SK-N-SH treated with all-trans-retinoic acid at 6 μM for 48 hours (cell line): Measurements from ENCODE around the gene VPS11.

Experiments used
- ATAC-seq: fragments of 200-7000 bp; cut with Tn5 transposase; 3 replicates; pipeline ENCODE4 v1.9.1; 2020; ENCODE audit warnings: mild to moderate bottlenecking, moderate library complexity
- ARNTL ChIP-seq: fragments of 450-650 bp; formaldehyde crosslinking; IDR thresholded peaks from 2 replicates; pipeline ENCODE4 v1.5.0; 2020; ENCODE audit warnings: low read depth, mild to moderate bottlenecking, moderate library complexity, borderline replicate concordance
- BACH2 ChIP-seq: fragments of 250-450 bp; sonication (Bioruptor Pico); IDR thresholded peaks from 2 replicates; pipeline ENCODE4 v1.9.0; 2021; ENCODE audit warnings: mild to moderate bottlenecking, borderline replicate concordance
- CSRNP3 ChIP-seq: fragments of 250-450 bp; sonication (Bioruptor Pico); IDR thresholded peaks from 2 replicates; pipeline ENCODE4 v1.5.1; 2021; ENCODE audit warnings: mild to moderate bottlenecking, moderate library complexity
- ESRRG ChIP-seq: fragments of 250-450 bp; sonication (Bioruptor Pico); IDR thresholded peaks from 2 replicates; pipeline ENCODE4 v1.6.1; 2021; ENCODE audit warnings: mild to moderate bottlenecking
- GLIS3 ChIP-seq: fragments of 250-450 bp; sonication (Bioruptor Pico); IDR thresholded peaks from 2 replicates; pipeline ENCODE4 v1.5.0; 2020; ENCODE audit warnings: mild to moderate bottlenecking, moderate library complexity
- ISL1 ChIP-seq: fragments of 250-450 bp; sonication (Bioruptor Pico); IDR thresholded peaks from 2 replicates; pipeline ENCODE4 v2.1.2; 2022; ENCODE audit warnings: mild to moderate bottlenecking, moderate library complexity
- OSR1 ChIP-seq: fragments of 250-450 bp; sonication (Bioruptor Pico); IDR thresholded peaks from 2 replicates; pipeline ENCODE4 v1.8.0; 2022; ENCODE audit warnings: moderate library complexity, mild to moderate bottlenecking, inconsistent platforms
- PATZ1 ChIP-seq: fragments of 250-450 bp; sonication (Bioruptor Pico); IDR thresholded peaks from 2 replicates; pipeline ENCODE4 v1.8.0; 2020; ENCODE audit warnings: mild to moderate bottlenecking, moderate library complexity, borderline replicate concordance
- POU6F1 ChIP-seq: fragments of 250-450 bp; sonication (Bioruptor Pico); IDR thresholded peaks from 2 replicates; pipeline ENCODE4 v1.8.0; 2021; ENCODE audit warnings: low read depth, mild to moderate bottlenecking, moderate library complexity, borderline replicate concordance
- PPARA ChIP-seq: fragments of 250-450 bp; sonication (Bioruptor Pico); IDR thresholded peaks from 2 replicates; pipeline ENCODE4 v1.5.0; 2020; ENCODE audit warnings: mild to moderate bottlenecking, borderline replicate concordance
- RARB ChIP-seq: fragments of 250-450 bp; sonication (Bioruptor Pico); IDR thresholded peaks from 2 replicates; pipeline ENCODE4 v1.8.0; 2021; ENCODE audit warnings: mild to moderate bottlenecking, moderate library complexity
- SNAI2 ChIP-seq: fragments of 250-450 bp; sonication (Bioruptor Pico); IDR thresholded peaks from 2 replicates; pipeline ENCODE4 v1.5.0; 2020; ENCODE audit warnings: mild to moderate bottlenecking, moderate library complexity
- TCF4 ChIP-seq: fragments of 250-450 bp; sonication (Bioruptor Pico); IDR thresholded peaks from 2 replicates; pipeline ENCODE4 v1.8.0; 2021; ENCODE audit warnings: mild to moderate bottlenecking, moderate library complexity, borderline replicate concordance
- TOX ChIP-seq: fragments of 250-450 bp; sonication (Bioruptor Pico); IDR thresholded peaks from 2 replicates; pipeline ENCODE4 v1.8.0; 2021; ENCODE audit warnings: mild to moderate bottlenecking, moderate library complexity, borderline replicate concordance
- TSHZ2 ChIP-seq: fragments of 250-450 bp; sonication (Bioruptor Pico); IDR thresholded peaks from 2 replicates; pipeline ENCODE4 v1.5.0; 2020; ENCODE audit warnings: mild to moderate bottlenecking, moderate library complexity
- ZC3H10 ChIP-seq: fragments of 250-450 bp; sonication (Bioruptor Pico); IDR thresholded peaks from 2 replicates; pipeline ENCODE4 v1.5.1; 2021; ENCODE audit warnings: mild to moderate bottlenecking, moderate library complexity
- ZFP3 ChIP-seq: fragments of 250-450 bp; sonication (Bioruptor Pico); IDR thresholded peaks from 2 replicates; pipeline ENCODE4 v1.5.0; 2020; ENCODE audit warnings: mild to moderate bottlenecking, moderate library complexity
- ZFP30 ChIP-seq: fragments of 450-650 bp; formaldehyde crosslinking; IDR thresholded peaks from 2 replicates; pipeline ENCODE4 v1.5.0; 2022; ENCODE audit warnings: mild to moderate bottlenecking, moderate library complexity
- ZNF565 ChIP-seq: fragments of 450-650 bp; formaldehyde crosslinking; conservative IDR thresholded peaks from 2 replicates; pipeline ENCODE4 v1.5.0; 2020; ENCODE audit warnings: low read depth, mild to moderate bottlenecking, moderate library complexity
- ZNF70 ChIP-seq: fragments of 450-650 bp; formaldehyde crosslinking; IDR thresholded peaks from 2 replicates; pipeline ENCODE4 v1.5.0; 2020; ENCODE audit warnings: mild to moderate bottlenecking, moderate library complexity
- ZNF8 ChIP-seq: fragments of 450-650 bp; formaldehyde crosslinking; IDR thresholded peaks from 2 replicates; pipeline ENCODE4 v1.5.0; 2020; ENCODE audit warnings: mild to moderate bottlenecking, moderate library complexity
- TF ChIP-seq, protein P1 (sequence below): fragments of 250-450 bp; sonication (Bioruptor Pico); IDR thresholded peaks from 2 replicates; pipeline ENCODE4 v1.5.1; 2020; ENCODE audit warnings: low read depth, mild to moderate bottlenecking, moderate library complexity

Gene VPS11

DNA sequence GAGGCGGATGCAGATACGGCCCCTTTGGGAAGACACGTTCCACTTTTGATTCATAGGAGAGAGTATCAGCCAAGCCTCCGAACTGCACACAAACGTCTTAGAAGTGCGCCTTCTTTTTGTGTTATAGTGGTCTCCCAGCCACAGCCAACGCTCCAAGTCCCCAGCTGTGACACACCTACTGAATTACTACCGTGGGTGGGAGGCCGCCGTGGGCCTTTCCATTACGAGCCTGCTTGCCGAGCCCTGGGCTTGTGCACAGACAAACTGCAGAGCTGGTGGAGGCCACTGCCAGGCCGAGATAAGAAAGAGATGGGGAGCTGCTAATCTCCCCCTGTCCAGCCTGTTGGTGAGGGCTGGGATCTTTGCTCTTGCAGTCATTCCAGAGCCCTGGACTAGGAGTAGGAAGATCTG, 17.8 kb downstream of the VPS11 start:
- TF ChIP-seq TCF4 (no peak), ZNF70 (CRISPR knock-in tag) (no peak), ISL1 (no peak), GLIS3 (CRISPR knock-in tag) (no peak), ZNF8 (no peak), ZFP30 (CRISPR knock-in tag) (no peak), PPARA (no peak), TSHZ2 (no peak), TOX (CRISPR knock-in tag) (no peak), BACH2 (CRISPR knock-in tag) (no peak), ESRRG (CRISPR knock-in tag) (no peak), RARB (CRISPR knock-in tag) (no peak), PATZ1 (CRISPR knock-in tag) (no peak), ZC3H10 (CRISPR knock-in tag) (no peak), OSR1 (CRISPR knock-in tag) (no peak), CSRNP3 (CRISPR knock-in tag) (no peak)
- TF ChIP-seq, protein P1, sequence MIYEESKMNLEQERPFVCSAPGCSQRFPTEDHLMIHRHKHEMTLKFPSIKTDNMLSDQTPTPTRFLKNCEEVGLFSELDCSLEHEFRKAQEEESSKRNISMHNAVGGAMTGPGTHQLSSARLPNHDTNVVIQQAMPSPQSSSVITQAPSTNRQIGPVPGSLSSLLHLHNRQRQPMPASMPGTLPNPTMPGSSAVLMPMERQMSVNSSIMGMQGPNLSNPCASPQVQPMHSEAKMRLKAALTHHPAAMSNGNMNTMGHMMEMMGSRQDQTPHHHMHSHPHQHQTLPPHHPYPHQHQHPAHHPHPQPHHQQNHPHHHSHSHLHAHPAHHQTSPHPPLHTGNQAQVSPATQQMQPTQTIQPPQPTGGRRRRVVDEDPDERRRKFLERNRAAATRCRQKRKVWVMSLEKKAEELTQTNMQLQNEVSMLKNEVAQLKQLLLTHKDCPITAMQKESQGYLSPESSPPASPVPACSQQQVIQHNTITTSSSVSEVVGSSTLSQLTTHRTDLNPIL (CRISPR knock-in tag): no peak
- peak; percentile 57 for ATAC-seq

DNA sequence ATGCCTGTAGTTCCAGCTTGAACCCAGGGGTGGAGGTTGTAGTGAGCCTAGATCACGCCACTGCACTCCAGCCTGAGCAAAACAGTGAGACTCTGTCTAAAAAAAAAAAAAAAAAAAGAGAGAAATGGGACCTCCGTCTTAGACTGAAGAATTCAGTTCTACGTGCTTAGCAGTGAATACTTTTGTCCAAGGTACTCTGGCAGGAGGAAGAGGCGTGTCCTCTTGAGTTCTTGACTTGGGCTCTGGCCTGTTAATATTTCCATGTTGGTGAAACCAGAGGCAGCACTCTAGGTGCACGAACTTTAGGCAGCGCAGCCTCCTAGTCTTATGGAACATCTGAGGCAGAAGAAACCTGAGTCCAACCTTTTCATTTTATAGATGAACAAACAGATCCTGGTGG, 19.5 kb downstream of the VPS11 start:
- TF ChIP-seq ZNF70 (CRISPR knock-in tag) (no peak), POU6F1 (CRISPR knock-in tag) (no peak), BACH2 (CRISPR knock-in tag) (no peak), ZNF565 (CRISPR knock-in tag) (no peak), OSR1 (CRISPR knock-in tag) (no peak), ARNTL (CRISPR knock-in tag) (no peak), ZFP3 (no peak)

GRCh38 chr11:119087747-119088241, 20.2 kb downstream of the VPS11 start:
- ATAC-seq: no peak
- TF ChIP-seq SNAI2 (CRISPR knock-in tag) (no peak), ZFP30 (CRISPR knock-in tag) (no peak), TCF4 (no peak), OSR1 (CRISPR knock-in tag) (no peak), ZNF70 (CRISPR knock-in tag) (no peak), ZNF565 (CRISPR knock-in tag) (no peak)
- TF ChIP-seq, protein P1 (CRISPR knock-in tag): no peak
- TF ChIP-seq, all 23 proteins: peak for 0

More for the DNA sequence above, 19.5 kb downstream of the VPS11 start:
- ATAC-seq: no peak
